GM12874 (cell line): ENCODE results near the gene ACYP2.

ENCODE experiments used
- TF ChIP-seq, protein P1 (sequence below): IDR thresholded peaks from 2 replicates; pipeline ENCODE4 v1.5.1; 2011; ENCODE audit warnings: low read depth, mild to moderate bottlenecking, control low read depth, low read length, moderate library complexity; ENCODE audit not compliant: insufficient read depth

ACYP2 gene

DNA sequence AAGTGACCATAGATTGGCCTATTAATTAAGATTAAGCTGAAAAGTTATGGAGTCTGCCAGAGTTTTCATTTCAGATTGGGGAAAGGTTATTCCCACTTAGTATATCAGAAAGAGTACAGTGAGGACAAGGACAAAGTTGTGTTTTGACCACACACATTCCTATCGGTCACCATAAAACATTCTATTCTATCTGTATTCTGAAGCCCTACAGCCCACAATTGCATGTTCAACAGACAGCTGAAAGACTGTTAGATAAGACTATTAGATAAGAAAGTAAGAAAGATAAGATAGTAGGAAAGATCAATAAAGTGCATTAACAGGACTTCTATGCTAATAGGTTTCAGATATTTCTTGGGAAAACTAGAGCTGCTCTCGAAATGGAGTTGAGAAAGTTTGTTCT lies 26.7 kb upstream of the ACYP2 start:
- TF ChIP-seq, protein P1, sequence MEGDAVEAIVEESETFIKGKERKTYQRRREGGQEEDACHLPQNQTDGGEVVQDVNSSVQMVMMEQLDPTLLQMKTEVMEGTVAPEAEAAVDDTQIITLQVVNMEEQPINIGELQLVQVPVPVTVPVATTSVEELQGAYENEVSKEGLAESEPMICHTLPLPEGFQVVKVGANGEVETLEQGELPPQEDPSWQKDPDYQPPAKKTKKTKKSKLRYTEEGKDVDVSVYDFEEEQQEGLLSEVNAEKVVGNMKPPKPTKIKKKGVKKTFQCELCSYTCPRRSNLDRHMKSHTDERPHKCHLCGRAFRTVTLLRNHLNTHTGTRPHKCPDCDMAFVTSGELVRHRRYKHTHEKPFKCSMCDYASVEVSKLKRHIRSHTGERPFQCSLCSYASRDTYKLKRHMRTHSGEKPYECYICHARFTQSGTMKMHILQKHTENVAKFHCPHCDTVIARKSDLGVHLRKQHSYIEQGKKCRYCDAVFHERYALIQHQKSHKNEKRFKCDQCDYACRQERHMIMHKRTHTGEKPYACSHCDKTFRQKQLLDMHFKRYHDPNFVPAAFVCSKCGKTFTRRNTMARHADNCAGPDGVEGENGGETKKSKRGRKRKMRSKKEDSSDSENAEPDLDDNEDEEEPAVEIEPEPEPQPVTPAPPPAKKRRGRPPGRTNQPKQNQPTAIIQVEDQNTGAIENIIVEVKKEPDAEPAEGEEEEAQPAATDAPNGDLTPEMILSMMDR: no peak

DNA sequence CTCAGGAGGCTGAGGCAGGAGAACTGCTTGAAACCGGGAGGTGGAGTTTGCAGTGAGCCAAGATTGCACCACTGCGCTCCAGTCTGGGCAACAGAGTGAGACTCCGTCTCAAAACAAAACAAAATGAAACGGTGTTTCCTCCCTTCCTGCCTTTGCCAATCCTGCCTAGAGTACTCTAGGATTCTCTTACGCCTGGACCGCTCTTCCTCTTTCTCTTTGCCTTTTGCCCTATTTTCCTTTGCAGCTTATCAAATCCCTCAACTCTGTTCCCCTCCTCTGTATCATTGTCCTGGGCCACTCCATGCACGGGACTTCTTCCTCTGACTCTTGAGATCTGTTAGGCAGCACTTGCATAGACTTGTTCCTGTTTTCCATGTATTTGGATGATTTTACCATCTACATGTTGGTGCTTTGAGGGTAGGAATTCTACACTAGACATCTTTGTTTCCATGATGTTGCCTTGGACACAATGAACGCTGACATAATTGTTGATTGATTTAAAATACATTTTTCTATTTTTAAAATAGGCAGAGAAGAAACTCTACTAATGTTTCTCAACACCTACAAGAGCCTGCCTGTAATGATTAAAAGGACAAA lies 24.8 kb upstream of the ACYP2 start:
- TF ChIP-seq, protein P1: no peak

DNA sequence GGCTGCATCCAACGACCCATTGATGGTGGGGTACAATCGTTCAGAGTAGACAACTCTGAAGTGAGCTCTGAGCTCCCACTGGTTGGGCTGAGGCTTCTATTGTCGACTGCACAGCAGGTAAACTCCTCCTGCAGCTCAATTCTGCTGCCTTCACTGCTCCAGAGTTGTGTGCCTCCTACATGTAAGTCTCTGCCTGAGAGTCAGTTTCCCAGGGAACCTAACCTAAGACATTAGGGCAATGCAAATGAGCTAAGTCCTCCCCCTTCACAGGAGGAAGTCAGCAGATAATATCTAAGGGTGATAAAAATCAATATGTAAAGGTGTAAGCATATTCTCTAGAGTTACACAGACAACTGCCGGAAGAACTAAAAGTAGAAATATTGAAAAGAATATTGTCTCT lies 22.5 kb upstream of the ACYP2 start:
- TF ChIP-seq, protein P1: no peak

DNA sequence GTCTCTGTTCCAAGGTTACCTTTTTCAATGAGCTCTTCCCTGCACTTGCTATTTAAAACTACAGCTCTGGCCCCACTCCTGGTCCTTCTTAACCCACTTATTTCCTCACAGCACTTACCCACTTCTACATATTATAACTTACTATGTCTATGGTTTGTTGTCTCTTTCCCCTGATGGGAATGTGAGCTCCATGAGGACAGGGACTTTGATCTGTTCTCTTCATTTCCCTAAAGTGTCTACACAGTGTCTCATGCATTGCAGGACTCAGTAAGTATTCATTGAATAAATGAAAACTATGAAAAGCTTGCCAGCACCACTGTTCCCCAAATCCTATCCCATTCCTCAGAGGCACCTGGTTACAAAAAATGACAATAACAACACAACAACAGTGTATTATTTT lies 18.3 kb upstream of the ACYP2 start:
- TF ChIP-seq, protein P1: no peak

DNA sequence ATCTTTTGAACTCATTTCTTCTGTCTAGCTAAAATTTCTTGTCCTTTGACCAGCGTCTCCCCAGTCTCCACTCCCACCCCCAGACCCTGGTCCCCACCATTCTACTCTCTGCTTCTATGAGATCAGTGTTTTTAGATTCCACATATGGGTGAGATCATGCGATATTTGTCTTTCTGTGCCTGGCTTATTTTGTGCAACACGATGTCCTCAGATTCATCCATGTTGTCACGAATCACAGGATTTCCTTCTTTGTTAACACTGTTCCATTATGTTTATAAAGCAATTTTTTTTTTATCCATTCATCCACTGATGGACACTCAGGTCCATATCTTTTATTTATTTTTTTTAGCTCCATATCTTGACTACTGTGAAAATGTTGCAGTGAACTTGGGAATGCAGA lies 16.0 kb upstream of the ACYP2 start:
- TF ChIP-seq, protein P1: no peak

DNA sequence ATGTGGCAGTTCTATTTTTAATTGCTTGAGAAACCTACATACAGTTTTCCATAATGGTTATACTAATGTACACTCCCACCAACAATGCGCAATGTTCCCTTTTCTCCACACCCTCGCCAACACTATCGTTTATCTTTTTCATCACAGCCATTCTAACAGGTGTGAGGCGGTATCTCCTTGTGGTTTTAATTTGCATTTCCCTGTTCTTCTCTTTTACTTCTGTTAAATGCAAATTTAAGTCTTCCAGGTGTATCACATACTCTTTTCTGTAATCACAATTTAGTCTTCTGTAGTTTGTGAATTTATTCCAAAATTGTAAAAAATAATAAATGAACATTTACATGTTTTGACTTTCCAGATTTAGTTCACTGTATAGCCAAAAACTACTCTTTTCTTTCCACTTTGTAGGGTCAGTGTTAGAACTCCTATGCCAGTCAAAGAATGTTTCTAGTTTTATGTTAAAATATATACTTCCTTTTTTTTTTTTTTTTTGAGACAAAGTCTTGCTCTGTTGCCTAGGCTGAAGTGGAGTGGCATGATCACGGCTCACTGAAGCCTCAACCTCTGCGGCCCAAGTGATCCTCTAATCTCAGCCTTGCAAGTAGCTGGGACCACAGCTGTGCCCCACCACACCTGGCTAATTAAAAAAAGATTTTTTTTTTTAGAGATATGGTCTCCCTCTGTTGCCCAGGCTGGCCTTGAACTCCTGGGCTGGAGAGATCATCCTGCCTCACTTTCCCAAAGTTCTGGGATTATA lies 15.4 kb upstream of the ACYP2 start:
- TF ChIP-seq, protein P1: no peak

DNA sequence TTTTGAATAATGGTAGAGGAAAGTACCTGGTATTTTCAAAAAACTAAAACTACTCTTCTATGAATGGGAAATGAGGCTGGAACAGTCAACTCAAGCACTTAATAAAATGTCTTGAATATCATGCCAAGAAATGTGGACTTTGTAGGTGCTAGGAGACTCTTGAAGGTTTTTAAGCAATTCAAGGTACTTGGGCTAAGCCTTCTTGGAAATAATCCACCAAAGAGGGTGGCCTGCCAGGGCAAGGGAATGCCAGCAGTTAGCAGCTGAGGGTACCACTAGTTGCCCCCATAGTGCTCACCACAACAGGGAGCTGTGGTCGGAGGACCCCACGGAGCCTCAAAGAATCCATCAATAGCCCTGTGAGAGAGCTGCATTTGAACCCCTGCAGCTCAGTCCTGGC lies 14.6 kb upstream of the ACYP2 start:
- TF ChIP-seq, protein P1: no peak
